H9 (cell line): ENCODE data around the gene NDRG4. TPM values are rescaled to one million over a fixed set of nuclear protein-coding genes. Genes with fewer than 3 reads are reported as not detected.

ENCODE experiments used
- DNase-seq: peaks from one replicate; pipeline ENCODE4 v3.0.0-alpha.2; 2017
- H2AFZ ChIP-seq: one replicate; pipeline ENCODE4 v1.6.1; 2013; ENCODE audit warnings: mild to moderate bottlenecking, low read length, control low read depth, moderate library complexity
- H2AK5ac ChIP-seq: 2 replicates; pipeline ENCODE4 v1.6.1; 2013; ENCODE audit warnings: low read length, control low read depth, mixed read lengths; ENCODE audit not compliant: insufficient read length
- H2BK120ac ChIP-seq: one replicate; pipeline ENCODE4 v1.6.1; 2013; ENCODE audit warnings: low read depth, mild to moderate bottlenecking, low read length, control low read depth, inconsistent platforms; ENCODE audit not compliant: poor library complexity, severe bottlenecking
- H2BK12ac ChIP-seq: 2 replicates; pipeline ENCODE4 v1.6.1; 2013; ENCODE audit warnings: low read length, control low read depth, mixed read lengths, low read depth; ENCODE audit not compliant: insufficient read length
- H2BK15ac ChIP-seq: 2 replicates; pipeline ENCODE4 v1.6.1; 2013; ENCODE audit warnings: low read depth, low read length, control low read depth
- H2BK20ac ChIP-seq: one replicate; pipeline ENCODE4 v1.6.1; 2013; ENCODE audit warnings: low read depth, mild to moderate bottlenecking, low read length, control low read depth, inconsistent platforms; ENCODE audit not compliant: poor library complexity, severe bottlenecking
- H2BK5ac ChIP-seq: 2 replicates; pipeline ENCODE4 v1.6.1; 2013; ENCODE audit warnings: low read length, control low read depth, mixed read lengths; ENCODE audit not compliant: insufficient read length
- H3K14ac ChIP-seq: 2 replicates; pipeline ENCODE4 v1.6.1; 2013; ENCODE audit warnings: low read length, control low read depth; ENCODE audit not compliant: insufficient read depth
- H3K18ac ChIP-seq: 2 replicates; pipeline ENCODE4 v1.6.1; 2013; ENCODE audit warnings: low read depth, mild to moderate bottlenecking, mixed read lengths, low read length, control low read depth; ENCODE audit not compliant: insufficient read length
- H3K23ac ChIP-seq: 2 replicates; pipeline ENCODE4 v1.6.1; 2013; ENCODE audit warnings: low read length, control low read depth, mixed read lengths, low read depth; ENCODE audit not compliant: insufficient read length
- H3K23me2 ChIP-seq: 2 replicates; pipeline ENCODE4 v1.6.1; 2013; ENCODE audit warnings: low read depth, mild to moderate bottlenecking, mixed read lengths, low read length, control low read depth; ENCODE audit not compliant: insufficient read length, poor library complexity, severe bottlenecking
- H3K27ac ChIP-seq: 2 replicates; pipeline ENCODE4 v1.5.1; 2013; ENCODE audit warnings: low read length, control low read depth, mixed read lengths, low read depth; ENCODE audit not compliant: insufficient read length
- H3K27me3 ChIP-seq: 2 replicates; pipeline ENCODE4 v1.6.1; 2013; ENCODE audit warnings: low read length, control low read depth, inconsistent platforms; ENCODE audit not compliant: insufficient read depth
- H3K4ac ChIP-seq: 2 replicates; pipeline ENCODE4 v1.6.1; 2013; ENCODE audit warnings: low read depth, mild to moderate bottlenecking, control low read depth, inconsistent platforms, low read length, moderate library complexity
- H3K4me1 ChIP-seq: 2 replicates; pipeline ENCODE4 v1.6.1; 2013; ENCODE audit warnings: low read length, control low read depth, inconsistent platforms; ENCODE audit not compliant: insufficient read depth
- H3K4me2 ChIP-seq: 2 replicates; pipeline ENCODE4 v1.6.1; 2013; ENCODE audit warnings: low read length, control low read depth, mixed read lengths; ENCODE audit not compliant: insufficient read length, insufficient read depth
- H3K56ac ChIP-seq: 2 replicates; pipeline ENCODE4 v1.6.1; 2013; ENCODE audit warnings: low read depth, mild to moderate bottlenecking, mixed read lengths, low read length, control low read depth; ENCODE audit not compliant: insufficient read length
- H3K79me1 ChIP-seq: 2 replicates; pipeline ENCODE4 v1.6.1; 2013; ENCODE audit warnings: low read depth, mild to moderate bottlenecking, moderate library complexity, low read length, control low read depth, inconsistent platforms; ENCODE audit not compliant: insufficient read depth, poor library complexity, severe bottlenecking
- H3K79me2 ChIP-seq: 2 replicates; pipeline ENCODE4 v1.6.1; 2013; ENCODE audit warnings: low read length, control low read depth, inconsistent platforms; ENCODE audit not compliant: insufficient read depth
- H3K9ac ChIP-seq: 2 replicates; pipeline ENCODE4 v1.6.1; 2013; ENCODE audit warnings: low read length, control low read depth, mixed read lengths; ENCODE audit not compliant: insufficient read length; ENCODE audit errors: extremely low read depth
- H3K9me3 ChIP-seq: one replicate; pipeline ENCODE4 v1.6.1; 2013; ENCODE audit warnings: low read depth, low read length, inconsistent platforms; ENCODE audit not compliant: control insufficient read depth
- H3T11ph ChIP-seq: one replicate; pipeline ENCODE4 v1.6.1; 2013; ENCODE audit warnings: mild to moderate bottlenecking, low read length, control low read depth, inconsistent platforms
- H4K20me1 ChIP-seq: one replicate; pipeline ENCODE4 v1.6.1; 2013; ENCODE audit not compliant: control insufficient read depth, insufficient read length, insufficient read depth
- H4K5ac ChIP-seq: 2 replicates; pipeline ENCODE4 v1.6.1; 2013; ENCODE audit warnings: low read depth, mild to moderate bottlenecking, mixed read lengths, low read length, control low read depth; ENCODE audit not compliant: insufficient read length
- H4K8ac ChIP-seq: replicated peaks from 2 replicates; pipeline ENCODE4 v1.6.1; 2013; ENCODE audit warnings: low read length, control low read depth, mixed read lengths, low read depth; ENCODE audit not compliant: insufficient read length
- H4K91ac ChIP-seq: 2 replicates; pipeline ENCODE4 v1.6.1; 2013; ENCODE audit warnings: low read depth, mild to moderate bottlenecking, moderate library complexity, mixed read lengths, low read length, control low read depth; ENCODE audit not compliant: insufficient read length
- H3K27ac Mint-ChIP-seq, 3 experiments: 2 replicates in 2 of 3; 3 replicates in 1 of 3; pipeline ENCODE4 v1.8.0; 2020 to 2021; ENCODE audit warnings: mixed read lengths in 3 of 3, mild to moderate bottlenecking in 1 of 3, moderate library complexity in 1 of 3
- H3K27me3 Mint-ChIP-seq: 2 replicates; pipeline ENCODE4 v1.8.0; 2021; ENCODE audit warnings: low read depth, mild to moderate bottlenecking, moderate library complexity, mixed read lengths
- H3K36me3 Mint-ChIP-seq, 3 experiments: 2 replicates in 2 of 3; 3 replicates in 1 of 3; pipeline ENCODE4 v1.8.0; 2020 to 2021; ENCODE audit warnings: low read depth in 3 of 3, mixed read lengths in 3 of 3; ENCODE audit not compliant: insufficient read depth in 1 of 3
- H3K4me1 Mint-ChIP-seq, 2 experiments: 2 replicates each; pipeline ENCODE4 v1.8.0; 2020; ENCODE audit warnings: mixed read lengths in 2 of 2
- H3K4me3 Mint-ChIP-seq, 2 experiments: 2 replicates in 1 of 2; 3 replicates in 1 of 2; pipeline ENCODE4 v1.8.0; 2020 to 2021; ENCODE audit warnings: mild to moderate bottlenecking in 2 of 2, mixed read lengths in 2 of 2, moderate library complexity in 1 of 2
- H3K9me3 Mint-ChIP-seq, 2 experiments: 2 replicates in 1 of 2; 3 replicates in 1 of 2; pipeline ENCODE4 v1.8.0; 2020; ENCODE audit warnings: mild to moderate bottlenecking in 2 of 2, mixed read lengths in 2 of 2, moderate library complexity in 1 of 2
- CTCF ChIP-seq: fragments of 200-600 bp; sonication (generic); conservative IDR thresholded peaks from 3 replicates; pipeline ENCODE4 v1.8.0; 2021; ENCODE audit warnings: antibody characterized with exemption, mild to moderate bottlenecking
- WGBS: extraction: QIAGEN DNeasy Blood & Tissue Kit; methylation state at CpG from one replicate; pipeline ENCODE4 v1.1.7; 2013; ENCODE audit warnings: missing lambda C conversion rate, low lambda C conversion rate, mixed read lengths; ENCODE audit not compliant: insufficient read length; ENCODE audit errors: extremely low coverage; 5-methylcytosine and 5-hydroxymethylcytosine counted together
- total RNA-seq: library from RNA; stranded (reverse); gene quantifications from 2 replicates; pipeline ENCODE4 v1.2.1, GENCODE V29; 2021

The NDRG4 gene
- total RNA-seq, 1 experiment from 2014 or later = 18.6 TPM

GRCh38 chr16:58532414-58532813 lies 32.5 kb downstream of the NDRG4 start:
- Histone ChIP-seq H2AK5ac (no peak overlapping the region), H3K4ac (no peak overlapping the region), H4K8ac (no peak overlapping the region), H4K5ac (no peak overlapping the region), H3K4me1 (no peaks in the 10 kb centered on the region), H3K27me3 (no peaks in the 10 kb centered on the region; the same call in 1 of the 2 replicates), H3T11ph (no peak overlapping the region), H3K23me2 (no peaks in the 10 kb centered on the region), H3K79me1 (no peaks in the 10 kb centered on the region), H3K56ac (no peak overlapping the region), H3K9ac (no peak overlapping the region), H3K4me2 (no peak overlapping the region), H2BK5ac (no peak overlapping the region), H2BK20ac (no peak overlapping the region), H2BK15ac (no peak overlapping the region), H2AFZ (no peak overlapping the region), H3K79me2 (no peaks in the 10 kb centered on the region), H3K18ac (no peak overlapping the region), H3K9me3 (no peaks in the 10 kb centered on the region), H4K20me1 (no peaks in the 10 kb centered on the region), H4K91ac (no peak overlapping the region), H2BK120ac (no peak overlapping the region), H3K27ac (no peak overlapping the region), H2BK12ac (no peak overlapping the region), H3K23ac (no peak overlapping the region), H3K14ac (no peak overlapping the region)
- Mint-ChIP-seq H3K9me3 (no peaks in the 10 kb centered on the region), H3K4me3 (no peak overlapping the region), H3K4me1 (no peaks in the 10 kb centered on the region), H3K27ac (no peak overlapping the region), H3K27me3 (no peaks in the 10 kb centered on the region), H3K36me3 (peaks cover 52 to 95% (median 92%) of the 10 kb centered on the region in 3 experiments; a peak in 6 of 7 replicates)
- no peak for TF ChIP-seq CTCF
- no CpG with 5 or more reads among the region's 3 CpGs for WGBS
- DNase-seq = no peak
